GM18499 (cell line): ENCODE results near the gene CBX8.

Experiments
- ATAC-seq: cut with Tn5 transposase; IDR thresholded peaks from one replicate; pipeline ENCODE4 v1.9.1; 2021; ENCODE audit warnings: moderate number of reproducible peaks; ENCODE audit not compliant: insufficient read depth, unreplicated experiment

The CBX8 gene

DNA sequence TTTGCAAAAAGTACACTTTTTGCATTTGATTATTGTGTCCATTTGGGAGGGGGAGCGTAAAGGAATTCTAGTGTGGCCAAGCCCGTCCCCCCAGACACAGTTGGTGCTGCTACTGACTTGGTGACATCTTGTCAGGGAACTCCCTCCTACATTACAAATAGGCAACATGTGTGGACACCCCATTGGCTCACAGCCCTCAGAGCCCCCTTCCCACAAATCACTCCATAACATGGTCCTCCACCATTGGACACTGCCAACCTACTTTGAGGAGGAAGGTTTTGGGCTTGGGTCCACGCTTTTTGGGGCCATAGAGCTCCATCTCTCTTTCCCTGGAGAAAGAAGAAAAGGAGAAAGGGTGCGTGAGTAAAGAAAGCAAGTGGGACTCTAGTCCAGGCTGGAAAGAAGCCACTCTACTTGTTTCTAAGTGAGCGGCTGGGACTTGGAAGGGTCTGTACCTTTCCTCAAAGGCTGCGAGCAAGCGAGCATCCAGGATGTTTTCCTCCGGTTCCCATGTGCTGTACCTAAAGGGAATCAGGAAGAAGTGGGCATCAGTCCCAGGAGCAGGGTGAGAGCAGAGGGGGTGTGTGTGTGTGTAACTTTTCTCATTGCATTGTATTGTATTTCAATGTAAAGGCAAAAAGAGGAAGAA, 958 bp downstream of the CBX8 start:
- ATAC-seq = no peak

DNA sequence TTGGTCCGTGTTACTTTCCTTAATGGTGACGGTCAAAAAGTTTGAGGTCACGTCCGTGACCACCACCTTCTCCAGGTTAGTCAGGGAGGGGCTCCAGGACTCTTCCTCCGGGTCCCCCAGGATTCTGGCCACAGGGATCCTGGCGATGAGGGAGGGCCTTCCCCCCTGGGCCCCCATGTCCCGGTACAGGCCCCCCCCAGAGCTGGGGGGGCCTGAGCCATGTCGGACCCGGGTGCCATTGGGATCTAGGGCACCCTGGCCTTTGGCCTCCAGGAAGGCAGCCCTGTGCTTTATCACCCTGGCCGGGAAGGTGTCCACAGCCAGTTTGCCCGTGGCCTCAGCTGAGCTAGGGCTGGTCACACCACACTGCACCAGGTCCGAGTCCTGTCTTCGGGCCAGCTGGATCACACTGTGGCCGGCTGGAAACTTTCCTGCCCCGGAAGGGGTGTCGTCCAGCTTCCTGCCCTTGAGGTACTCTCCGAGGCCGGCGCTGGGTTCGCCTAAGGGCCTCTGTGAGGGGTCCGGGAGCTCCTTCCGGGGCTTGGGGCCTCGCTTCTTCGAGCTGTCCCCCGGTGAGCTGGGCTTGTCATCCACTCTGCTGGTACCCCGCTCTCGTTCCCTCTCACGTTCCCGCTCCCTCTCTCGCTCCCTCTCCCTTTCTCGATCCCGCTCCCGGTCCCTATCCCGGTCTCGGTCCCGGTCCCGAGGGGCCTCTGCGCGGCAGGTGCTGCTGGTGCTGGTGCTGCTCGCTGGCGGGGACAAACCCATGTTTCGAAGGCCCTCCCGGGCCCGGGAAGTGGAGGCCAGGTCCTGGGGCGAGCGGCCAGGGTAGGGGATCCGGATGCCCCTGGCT, 2.0 kb downstream of the CBX8 start:
- ATAC-seq = no peak

GRCh38 chr17:79793924-79794304, 3.0 kb downstream of the CBX8 start:
- ATAC-seq = no peak

GRCh38 chr17:79792984-79793923, 3.6 kb downstream of the CBX8 start:
- ATAC-seq = no peak

DNA sequence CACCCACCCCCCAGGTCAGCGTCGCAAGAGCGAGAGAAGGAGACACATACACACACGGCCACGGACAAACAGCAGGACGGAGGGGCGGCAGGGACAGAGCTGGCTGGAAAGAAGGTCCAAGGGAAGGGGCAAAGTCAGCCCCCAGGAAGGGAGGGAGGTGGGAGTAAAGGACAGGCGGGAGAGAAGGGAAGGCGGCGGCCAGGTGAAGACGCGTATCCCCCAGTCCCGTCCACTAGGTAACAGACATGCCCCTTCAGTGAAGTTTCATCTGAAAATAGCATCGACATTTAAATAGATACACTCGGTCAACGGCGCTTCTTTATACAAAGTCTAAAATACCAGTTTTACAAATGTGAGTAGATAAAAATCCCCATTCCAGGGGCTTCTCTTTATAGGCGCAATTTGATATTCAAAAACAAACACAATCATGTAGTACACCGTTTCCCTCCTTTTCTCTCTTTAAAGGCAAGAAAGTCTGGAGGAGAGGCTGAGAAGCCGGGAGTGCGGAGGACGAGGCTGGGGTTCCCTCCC, 4.5 kb downstream of the CBX8 start:
- ATAC-seq = no peak

GRCh38 chr17:79791735-79792161, 5.1 kb downstream of the CBX8 start:
- no peak for ATAC-seq

- ATAC-seq = no peak
Measured at GRCh38 chr17:79790805-79791734, 5.8 kb downstream of the CBX8 start.

- no peak for ATAC-seq
Measured at GRCh38 chr17:79789943-79790804, 6.7 kb downstream of the CBX8 start.

GRCh38 chr17:79788989-79789942, 7.6 kb downstream of the CBX8 start:
- no peak for ATAC-seq

DNA sequence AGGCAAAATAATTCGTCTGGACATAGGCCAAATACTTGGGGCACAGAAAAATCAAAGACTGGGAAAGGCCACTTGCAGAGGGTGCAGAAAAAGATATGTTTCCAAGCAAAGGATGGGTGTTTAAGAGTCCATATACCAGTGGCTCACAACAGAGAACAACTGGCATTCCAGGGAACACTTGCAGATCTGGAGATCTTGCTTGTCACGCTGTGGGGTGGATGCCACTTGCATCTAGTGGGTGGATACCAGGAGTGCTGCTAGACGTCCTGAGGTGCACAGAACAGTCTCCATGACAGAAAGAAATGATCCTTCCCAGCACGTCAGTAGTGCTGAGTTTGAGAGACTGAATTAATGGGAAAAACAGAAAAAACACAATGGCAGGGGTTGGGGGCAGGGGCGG, 8.4 kb downstream of the CBX8 start:
- ATAC-seq = no peak

DNA sequence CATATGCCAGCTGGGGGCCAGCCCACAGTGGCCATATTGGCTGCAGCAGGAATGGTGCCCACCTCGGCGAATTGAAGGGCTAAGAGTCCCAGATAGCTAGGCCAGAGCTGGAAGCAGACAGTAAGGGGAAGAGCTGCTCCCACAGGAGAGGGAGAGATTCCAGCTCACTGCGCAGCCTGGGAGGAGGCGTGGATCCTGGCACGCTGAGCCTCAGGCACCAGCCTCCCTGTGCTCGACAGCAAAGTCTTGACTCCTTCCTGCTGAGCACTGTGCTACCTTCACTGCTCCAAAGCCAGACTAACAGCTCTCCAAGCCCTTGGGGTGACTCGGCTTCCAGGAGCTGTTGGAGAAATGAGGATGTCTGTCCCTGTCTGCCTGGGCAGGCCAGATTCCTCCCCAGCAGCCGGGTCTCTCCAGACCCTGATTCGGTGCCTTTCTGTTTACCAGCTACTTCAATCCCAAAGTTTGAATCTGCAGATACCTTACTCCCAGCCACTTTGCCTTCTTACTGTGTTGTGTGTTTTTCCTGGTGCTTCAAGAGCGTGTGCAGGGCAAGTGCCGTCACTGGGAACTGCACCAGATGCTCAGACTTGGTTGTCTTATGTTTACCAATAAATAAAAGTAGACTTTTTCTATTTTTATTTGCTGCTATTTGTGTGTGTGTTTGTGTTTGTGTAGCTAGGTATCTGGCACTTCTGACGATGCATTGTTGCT, 9.8 kb downstream of the CBX8 start:
- no peak for ATAC-seq

- ATAC-seq = no peak
Measured at GRCh38 chr17:79785900-79786810, 10.7 kb downstream of the CBX8 start.

- no peak for ATAC-seq
Measured at GRCh38 chr17:79785017-79785899, 11.6 kb downstream of the CBX8 start.

DNA sequence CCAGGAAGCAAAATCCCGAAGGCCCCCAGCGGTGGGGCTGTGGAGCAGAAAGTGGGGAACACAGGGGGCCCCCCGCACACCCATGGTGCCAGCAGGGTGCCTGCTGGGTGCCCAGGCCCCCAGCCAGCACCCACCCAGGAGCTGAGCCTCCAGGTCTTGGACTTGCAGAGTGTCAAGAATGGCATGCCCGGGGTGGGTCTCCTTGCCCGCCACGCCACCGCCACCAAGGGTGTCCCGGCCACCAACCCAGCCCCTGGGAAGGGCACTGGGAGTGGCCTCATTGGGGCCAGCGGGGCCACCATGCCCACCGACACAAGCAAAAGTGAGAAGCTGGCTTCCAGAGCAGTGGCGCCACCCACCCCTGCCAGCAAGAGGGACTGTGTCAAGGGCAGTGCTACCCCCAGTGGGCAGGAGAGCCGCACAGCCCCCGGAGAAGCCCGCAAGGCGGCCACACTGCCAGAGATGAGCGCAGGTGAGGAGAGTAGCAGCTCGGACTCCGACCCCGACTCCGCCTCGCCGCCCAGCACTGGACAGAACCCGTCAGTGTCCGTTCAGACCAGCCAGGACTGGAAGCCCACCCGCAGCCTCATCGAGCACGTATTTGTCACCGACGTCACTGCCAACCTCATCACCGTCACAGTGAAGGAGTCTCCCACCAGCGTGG, 12.4 kb downstream of the CBX8 start:
- ATAC-seq = no peak
